Testis (tissue), 3 donors: ENCODE measurements around the gene RHBG. TPM values are rescaled to one million over a fixed set of nuclear protein-coding genes. Genes with fewer than 3 reads are reported as not detected.

ENCODE experiments used
- DNase-seq: peaks from one replicate; pipeline ENCODE4 v3.0.0-alpha.2; 2019
- H3K27ac ChIP-seq, 2 donors: fragments of 200-600 bp; sonication (generic); one replicate each; pipeline ENCODE4 v1.5.1; 2019
- H3K27me3 ChIP-seq: fragments of 200-600 bp; sonication (generic); one replicate; pipeline ENCODE4 v1.5.1; 2019
- H3K36me3 ChIP-seq: fragments of 200-600 bp; sonication (generic); one replicate; pipeline ENCODE4 v1.5.1; 2017; ENCODE audit warnings: low read depth; ENCODE audit errors: missing control alignments
- H3K4me1 ChIP-seq: fragments of 200-600 bp; sonication (generic); one replicate; pipeline ENCODE4 v1.5.1; 2019
- H3K4me3 ChIP-seq, 2 donors: fragments of 200-600 bp; sonication (generic); one replicate each; pipeline ENCODE4 v1.5.1; 2017 to 2019
- H3K9me3 ChIP-seq: fragments of 200-600 bp; sonication (generic); one replicate; pipeline ENCODE4 v1.5.1; 2017
- POLR2A ChIP-seq: fragments of 450-650 bp; IDR thresholded peaks from one replicate; pipeline ENCODE4 v1.6.1; 2017; ENCODE audit warnings: antibody characterized with exemption, mild to moderate bottlenecking, moderate library complexity
- WGBS, 2 donors: methylation state at CpG; one replicate each; pipeline ENCODE4 v1.1.5; 2018; 5-methylcytosine and 5-hydroxymethylcytosine counted together
- intact Hi-C: fragments of 100-400 bp; cut with DNase I; formaldehyde crosslinking; loops from one replicate; pipeline ENCODE4 v1.15.1; 2023; ENCODE audit warnings: low total_unique reads
- polyA plus RNA-seq: library from polyadenylated mRNA; stranded (reverse); fragments of 350-450 nt; fragmentation: Illumina TruSeq; extraction: RNeasy Lipid Tissue Mini Kit (QIAGEN cat#74804); gene quantifications from one replicate; pipeline ENCODE4 v1.2.3, GENCODE V29; 2014; ENCODE audit warnings: low read depth, low replicate concordance; ENCODE audit not compliant: insufficient read depth
- total RNA-seq, 2 donors: library from RNA; depleted of rRNA; stranded (reverse); fragments of >200 nt; gene quantifications; one replicate each; pipeline ENCODE4 v1.2.3, GENCODE V29; 2016
- TF ChIP-seq, protein P1 (sequence below), 3 experiments: fragments of 450-650 bp in 2 of 3; fragments of 200-600 bp in 1 of 3; sonication (generic) in 1 of 3; IDR thresholded peaks; one replicate each; pipeline ENCODE4 v1.5.1; 2016 to 2019; ENCODE audit warnings: antibody characterized with exemption in 3 of 3, mild to moderate bottlenecking in 2 of 3, moderate library complexity in 1 of 3

RHBG gene
- total and polyA plus RNA-seq, 3 donors from 2014 or later = 2.0 to 3.3 (median 2.0) TPM

DNA sequence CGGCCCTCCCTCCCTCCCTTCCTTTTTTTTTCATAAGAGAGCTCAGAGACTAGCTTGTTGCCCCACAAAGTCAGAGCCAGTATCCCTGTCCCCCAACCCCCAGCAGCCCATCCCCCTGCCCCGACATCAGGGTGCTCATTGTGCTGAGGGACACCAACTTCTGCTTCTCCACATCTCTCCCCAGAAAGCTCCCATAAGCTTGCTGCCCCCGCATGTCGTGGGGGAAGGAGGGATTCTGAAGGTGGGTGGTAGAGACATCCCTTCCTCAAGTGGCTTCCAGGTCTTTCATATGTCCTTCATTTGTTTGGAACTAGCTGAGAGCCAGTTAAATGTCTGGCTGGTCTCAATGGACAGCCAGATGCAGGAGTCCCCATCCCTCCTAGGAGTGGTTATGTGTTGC is 41.2 kb downstream of the RHBG start:
- H3K4me1 ChIP-seq = no peaks in the 10 kb centered on the region

DNA sequence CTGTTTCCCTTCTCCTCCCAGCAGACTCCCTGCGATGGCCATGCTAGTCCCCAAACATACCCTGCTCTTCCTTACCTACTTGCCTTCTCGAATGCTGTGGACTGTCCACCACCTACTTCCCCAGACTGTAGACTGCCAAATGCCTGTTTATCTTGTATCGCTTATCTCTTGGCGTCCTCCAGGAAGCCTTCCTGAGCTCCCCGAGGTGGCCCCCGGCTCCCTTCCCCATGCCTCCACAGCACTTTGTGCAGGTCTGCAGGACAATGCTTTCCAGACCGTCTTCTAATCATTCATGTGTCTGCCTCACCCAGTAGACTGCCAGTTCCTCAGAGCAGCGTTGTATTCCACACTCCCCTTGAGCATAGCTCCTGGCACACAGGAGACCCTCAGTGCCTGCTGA is 41.7 kb downstream of the RHBG start:
- intact Hi-C loops = no loop called here
- H3K27me3 ChIP-seq = no peaks in the 10 kb centered on the region
- no peak overlapping the region for H3K4me3 ChIP-seq
- H3K9me3 ChIP-seq = no peaks in the 10 kb centered on the region
- WGBS, 2 donors = 83 to 89% methylated on average over 8 of the region's 8 CpGs
- no peaks in the 10 kb centered on the region for H3K36me3 ChIP-seq
- no peak overlapping the region for H3K27ac ChIP-seq
- no peaks in the 10 kb centered on the region for H3K4me1 ChIP-seq
- DNase-seq = no peak
- no peak for TF ChIP-seq POLR2A
- TF ChIP-seq, protein P1, sequence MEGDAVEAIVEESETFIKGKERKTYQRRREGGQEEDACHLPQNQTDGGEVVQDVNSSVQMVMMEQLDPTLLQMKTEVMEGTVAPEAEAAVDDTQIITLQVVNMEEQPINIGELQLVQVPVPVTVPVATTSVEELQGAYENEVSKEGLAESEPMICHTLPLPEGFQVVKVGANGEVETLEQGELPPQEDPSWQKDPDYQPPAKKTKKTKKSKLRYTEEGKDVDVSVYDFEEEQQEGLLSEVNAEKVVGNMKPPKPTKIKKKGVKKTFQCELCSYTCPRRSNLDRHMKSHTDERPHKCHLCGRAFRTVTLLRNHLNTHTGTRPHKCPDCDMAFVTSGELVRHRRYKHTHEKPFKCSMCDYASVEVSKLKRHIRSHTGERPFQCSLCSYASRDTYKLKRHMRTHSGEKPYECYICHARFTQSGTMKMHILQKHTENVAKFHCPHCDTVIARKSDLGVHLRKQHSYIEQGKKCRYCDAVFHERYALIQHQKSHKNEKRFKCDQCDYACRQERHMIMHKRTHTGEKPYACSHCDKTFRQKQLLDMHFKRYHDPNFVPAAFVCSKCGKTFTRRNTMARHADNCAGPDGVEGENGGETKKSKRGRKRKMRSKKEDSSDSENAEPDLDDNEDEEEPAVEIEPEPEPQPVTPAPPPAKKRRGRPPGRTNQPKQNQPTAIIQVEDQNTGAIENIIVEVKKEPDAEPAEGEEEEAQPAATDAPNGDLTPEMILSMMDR (IDR thresholded peaks at IDR 0.05) = no peak

More for the DNA sequence above, 41.2 kb downstream of the RHBG start:
- no peaks in the 10 kb centered on the region for H3K36me3 ChIP-seq
- no peak for DNase-seq
- WGBS, 2 donors = 81 to 87% methylated on average over 4 of the region's 4 CpGs
- H3K9me3 ChIP-seq = no peaks in the 10 kb centered on the region
- no peaks in the 10 kb centered on the region for H3K27me3 ChIP-seq
- intact Hi-C loops = no loop called here
- no peak overlapping the region for H3K27ac ChIP-seq
- H3K4me3 ChIP-seq = no peak overlapping the region
- TF ChIP-seq, protein P1 (IDR thresholded peaks at IDR 0.05) = no peak
- no peak for TF ChIP-seq POLR2A

DNA sequence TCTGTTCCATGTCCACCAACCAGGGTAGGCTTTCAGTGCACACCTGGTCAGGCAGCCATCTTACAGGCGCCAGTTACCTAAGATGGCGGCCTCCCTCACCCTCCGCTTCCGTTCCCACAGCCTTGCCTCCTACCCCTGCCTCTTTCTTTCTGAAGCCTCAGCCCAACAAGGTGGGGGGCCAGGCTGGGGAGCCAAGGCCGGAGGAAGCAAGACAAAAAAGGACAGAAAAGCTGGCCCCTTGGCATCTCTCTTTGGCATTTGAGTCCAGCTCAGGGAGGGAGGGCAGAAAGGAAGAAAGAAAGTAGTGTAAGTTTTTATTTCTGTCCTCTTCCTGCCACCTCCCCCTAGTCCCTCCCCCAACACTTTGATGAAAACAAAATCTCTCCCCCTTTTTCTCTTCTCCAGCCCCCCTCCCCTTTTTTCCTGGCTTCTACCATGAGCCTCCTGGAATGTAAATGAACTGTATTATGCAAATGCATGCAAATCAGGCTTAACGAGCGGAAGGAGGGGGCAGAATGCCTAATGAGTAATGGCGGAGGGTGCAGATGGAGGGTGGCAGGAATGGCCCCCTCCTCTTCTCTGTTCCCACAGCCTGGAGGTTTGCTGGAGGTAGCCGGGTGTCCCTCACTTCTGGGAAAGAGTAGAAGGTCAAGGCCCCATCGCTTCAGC is 43.8 kb downstream of the RHBG start:
- no peaks in the 10 kb centered on the region for H3K4me1 ChIP-seq
- no peak for TF ChIP-seq POLR2A
- TF ChIP-seq, protein P1 (IDR thresholded peaks at IDR 0.05) = no peak
- DNase-seq = no peak
- H3K27ac ChIP-seq = no peak overlapping the region
- no peaks in the 10 kb centered on the region for H3K9me3 ChIP-seq
- peak overlapping the region; percentile 3 to 26 for H3K4me3 ChIP-seq
- no peaks in the 10 kb centered on the region for H3K36me3 ChIP-seq
- 50 to 52% methylated on average over 10 of the region's 10 CpGs for WGBS, 2 donors
- no peaks in the 10 kb centered on the region for H3K27me3 ChIP-seq
- intact Hi-C loops = no loop called here

DNA sequence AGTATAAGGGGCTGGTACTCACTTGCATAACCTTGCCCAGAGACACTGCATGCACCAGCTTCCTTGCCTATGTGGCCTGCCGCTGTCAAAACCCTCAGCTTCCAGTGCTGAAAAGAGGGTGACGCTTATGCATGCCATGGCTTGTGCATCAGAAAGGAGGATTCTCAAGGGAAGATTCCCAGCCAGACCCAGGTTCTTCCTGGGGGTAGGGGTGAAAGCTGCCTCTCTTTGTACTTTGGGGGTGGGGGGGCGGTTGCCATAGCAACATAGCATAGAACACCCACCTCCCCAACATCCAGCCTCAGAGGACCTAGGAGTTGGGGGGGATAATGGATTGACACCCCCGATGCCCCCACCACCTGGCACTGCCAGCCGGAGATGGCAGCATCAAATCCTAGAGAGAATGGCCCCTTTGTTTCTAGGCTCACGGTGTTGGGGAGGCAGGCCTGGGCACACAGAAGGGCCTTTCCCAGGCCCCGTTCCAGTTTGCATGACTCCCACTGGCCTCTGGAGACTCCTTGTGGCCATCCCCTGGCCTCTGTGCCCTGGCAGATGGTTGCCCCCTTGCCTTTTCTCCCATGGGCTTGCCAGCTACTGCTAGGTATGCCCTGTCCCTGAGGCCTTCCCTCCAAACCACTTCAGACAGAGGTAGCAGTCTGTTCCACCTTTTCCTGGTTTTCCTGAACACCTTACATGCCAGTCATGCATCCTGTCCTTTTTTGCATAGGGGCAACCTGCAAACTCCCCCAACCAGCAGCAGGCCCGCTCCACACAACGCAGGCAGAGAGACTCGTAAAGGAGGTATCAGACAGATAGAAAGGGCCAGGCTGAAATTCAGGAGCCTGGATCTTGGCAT is 44.6 kb downstream of the RHBG start:
- Histone ChIP-seq H3K27ac (no peak overlapping the region), H3K4me3 (no peak overlapping the region), H3K36me3 (no peaks in the 10 kb centered on the region), H3K4me1 (no peaks in the 10 kb centered on the region), H3K27me3 (no peaks in the 10 kb centered on the region), H3K9me3 (no peaks in the 10 kb centered on the region)
- intact Hi-C loops = no loop called here
- DNase-seq = no peak
- 37 to 47% methylated on average over 8 to 10 of the region's 10 CpGs for WGBS, 2 donors
- TF ChIP-seq, protein P1 (IDR thresholded peaks at IDR 0.05) = no peak
- TF ChIP-seq POLR2A = no peak
